HEK293T (cell line): ENCODE results near the gene OR4D9.

ENCODE experiments used
- CTCF ChIA-PET: fragments of 350-600 bp; formaldehyde crosslinking; extraction: SDS; loops from one replicate; lab custom pipeline; 2021; ENCODE audit warnings: antibody characterized with exemption, inconsistent platforms; lab: Yijun Ruan, JAX
- POLR2A ChIA-PET: fragments of 350-600 bp; formaldehyde crosslinking; extraction: SDS; loops from one replicate; lab custom pipeline; 2020; ENCODE audit warnings: antibody characterized with exemption, inconsistent platforms; lab: Yijun Ruan, JAX
- DNase-seq: peaks from one replicate; pipeline ENCODE4 v3.0.0; 2012; ENCODE audit warnings: mixed read lengths; ENCODE audit errors: extremely low spot score
- BHLHE40 ChIP-seq: fragments of 450-650 bp; IDR thresholded peaks from 2 replicates; pipeline ENCODE4 v1.6.1; 2016; ENCODE audit warnings: mild to moderate bottlenecking, moderate library complexity, borderline replicate concordance
- ELF4 ChIP-seq: fragments of 450-650 bp; IDR thresholded peaks from 2 replicates; pipeline ENCODE4 v1.6.1; 2017; ENCODE audit warnings: antibody characterized with exemption
- FOXK2 ChIP-seq: fragments of 450-650 bp; IDR thresholded peaks from 2 replicates; pipeline ENCODE4 v1.6.1; 2016; ENCODE audit warnings: mild to moderate bottlenecking
- FOXM1 ChIP-seq: fragments of 450-650 bp; IDR thresholded peaks from 2 replicates; pipeline ENCODE4 v1.6.1; 2017; ENCODE audit warnings: mild to moderate bottlenecking, borderline replicate concordance
- L3MBTL2 ChIP-seq: fragments of 450-650 bp; conservative IDR thresholded peaks from 2 replicates; pipeline ENCODE4 v1.6.1; 2016; ENCODE audit warnings: mild to moderate bottlenecking
- LEF1 ChIP-seq: fragments of 450-650 bp; IDR thresholded peaks from 2 replicates; pipeline ENCODE4 v1.6.1; 2017; ENCODE audit warnings: mild to moderate bottlenecking, borderline replicate concordance
- NFRKB ChIP-seq: fragments of 450-650 bp; IDR thresholded peaks from 2 replicates; pipeline ENCODE4 v1.6.1; 2016; ENCODE audit warnings: mild to moderate bottlenecking, moderate library complexity
- SP1 ChIP-seq: fragments of 450-650 bp; IDR thresholded peaks from 2 replicates; pipeline ENCODE4 v1.6.1; 2017
- SUZ12 ChIP-seq: fragments of 450-650 bp; IDR thresholded peaks from 2 replicates; pipeline ENCODE4 v1.6.1; 2016; ENCODE audit warnings: mild to moderate bottlenecking
- TARDBP ChIP-seq: fragments of 450-650 bp; IDR thresholded peaks from 2 replicates; pipeline ENCODE4 v1.6.1; 2016
- ZNF384 ChIP-seq: fragments of 450-650 bp; IDR thresholded peaks from 2 replicates; pipeline ENCODE4 v1.6.1; 2016
- TF ChIP-seq, protein P1 (sequence below): fragments of 450-650 bp; IDR thresholded peaks from 2 replicates; pipeline ENCODE4 v1.6.1; 2016

Gene OR4D9

DNA sequence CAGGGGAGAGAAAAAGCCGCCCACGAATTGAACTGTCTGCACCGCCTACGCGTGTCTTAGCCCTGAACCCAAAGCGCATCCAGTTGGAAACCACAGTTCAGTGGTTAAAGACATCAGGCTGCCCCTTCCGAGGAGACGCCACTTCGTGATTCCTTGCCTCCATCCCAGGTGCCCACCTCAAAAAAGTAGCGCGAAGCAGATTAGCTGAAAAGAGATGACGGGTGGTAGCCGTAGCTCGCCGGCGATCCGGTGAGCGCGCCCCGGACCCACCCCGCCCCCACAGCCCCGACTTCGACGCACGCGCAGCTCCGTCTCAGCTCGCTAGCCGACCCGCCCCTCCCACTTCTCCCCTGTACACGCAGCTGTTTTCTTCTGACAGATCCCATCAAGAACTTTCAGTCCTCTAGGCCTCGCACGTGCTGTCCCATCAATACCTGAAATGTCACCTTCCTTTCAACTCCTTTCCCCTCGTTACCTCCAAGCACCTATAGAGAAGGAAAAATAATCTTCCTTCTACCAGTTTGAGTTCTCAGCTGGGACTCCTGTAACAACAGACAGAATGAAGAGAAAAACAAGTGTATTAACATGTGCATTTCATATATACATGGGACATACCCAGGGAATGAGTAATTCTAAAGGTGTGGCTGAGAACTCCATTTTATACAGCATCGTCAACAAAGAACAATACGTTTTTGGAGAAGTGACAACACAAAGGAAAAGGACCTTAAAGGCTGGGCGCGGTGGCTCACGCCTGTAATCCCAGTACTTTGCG is 49.5 kb downstream of the OR4D9 start:
- ChIA-PET CTCF (no interaction called here), POLR2A (interaction anchor here (0.9 to 1.5 kb wide), 5 partner anchors 9 to 109 kb away, joined by 4 to 9 read pairs (median 6); partner anchors contain the start of genes OSBP and PATL1)
- DNase-seq: peak; percentile 77
- TF ChIP-seq L3MBTL2 (peak; percentile 71), SP1 (no peak), LEF1 (no peak), ELF4 (no peak), FOXM1 (no peak), SUZ12 (no peak)
- TF ChIP-seq, protein P1, sequence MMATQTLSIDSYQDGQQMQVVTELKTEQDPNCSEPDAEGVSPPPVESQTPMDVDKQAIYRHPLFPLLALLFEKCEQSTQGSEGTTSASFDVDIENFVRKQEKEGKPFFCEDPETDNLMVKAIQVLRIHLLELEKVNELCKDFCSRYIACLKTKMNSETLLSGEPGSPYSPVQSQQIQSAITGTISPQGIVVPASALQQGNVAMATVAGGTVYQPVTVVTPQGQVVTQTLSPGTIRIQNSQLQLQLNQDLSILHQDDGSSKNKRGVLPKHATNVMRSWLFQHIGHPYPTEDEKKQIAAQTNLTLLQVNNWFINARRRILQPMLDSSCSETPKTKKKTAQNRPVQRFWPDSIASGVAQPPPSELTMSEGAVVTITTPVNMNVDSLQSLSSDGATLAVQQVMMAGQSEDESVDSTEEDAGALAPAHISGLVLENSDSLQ: peak; percentile 76

DNA sequence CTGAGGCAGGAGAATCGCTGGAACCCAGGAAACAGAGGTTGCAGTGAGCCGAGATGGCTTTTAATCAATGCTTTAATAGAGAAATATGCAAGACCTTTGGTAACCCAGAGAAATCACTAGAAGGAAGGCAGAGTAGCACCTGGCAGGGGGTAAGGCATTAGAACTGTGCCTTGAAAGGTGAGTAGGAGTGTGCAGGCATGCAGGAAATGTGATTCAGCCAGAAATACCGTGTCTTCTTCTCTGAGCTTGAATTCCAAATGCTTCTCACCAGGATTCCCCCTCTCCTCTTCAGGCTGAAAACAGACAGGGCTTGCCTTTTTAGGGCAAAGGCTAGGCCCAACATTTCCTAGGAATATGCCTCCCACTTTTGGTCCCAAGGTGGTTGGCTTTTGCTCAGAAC is 51.0 kb downstream of the OR4D9 start:
- no peak for TF ChIP-seq NFRKB
- no peak for TF ChIP-seq ZNF384
- TF ChIP-seq, protein P1: no peak
- no peak for TF ChIP-seq LEF1
- no peak for TF ChIP-seq SUZ12
- TF ChIP-seq L3MBTL2: no peak
- no peak for TF ChIP-seq FOXK2
- no peak for TF ChIP-seq BHLHE40
- TF ChIP-seq TARDBP: no peak
- no peak for TF ChIP-seq FOXM1
- POLR2A ChIA-PET: interaction anchor here (0.9 kb wide), 1 partner anchor 53 kb away, joined by 4 read pairs; no protein-coding TSS in a partner anchor
- DNase-seq: no peak
- CTCF ChIA-PET: interaction anchor here (0.6 kb wide), 1 partner anchor 25 kb away, joined by 7 read pairs; no protein-coding TSS in a partner anchor
